Spinal cord (tissue), 10 donors: Measurements from ENCODE around the gene OR2A42. TPM values are rescaled to one million over a fixed set of nuclear protein-coding genes. Genes with fewer than 3 reads are reported as not detected.
"Not testable (repeated sequence)": the region's sequence is repeated elsewhere in the genome, so short reads cannot be mapped to it uniquely, and the experiment has no call there.

Source experiments
- DNase-seq, 6 donors: peaks; one replicate each; pipeline versions ENCODE4 v3.0.0 to v3.0.0-alpha.2; 2013 to 2015; ENCODE audit warnings: low spot score in 6 of 6, low read depth in 4 of 6
- H3K27ac ChIP-seq: one replicate; pipeline ENCODE4 v1.5.1; 2013; ENCODE audit warnings: low read depth, low read length, control low read depth
- H3K27me3 ChIP-seq: one replicate; pipeline ENCODE4 v1.6.1; 2013; ENCODE audit warnings: low read length; ENCODE audit not compliant: control insufficient read depth, insufficient read depth
- H3K36me3 ChIP-seq: one replicate; pipeline ENCODE4 v1.6.1; 2013; ENCODE audit warnings: low read length; ENCODE audit not compliant: control insufficient read depth, insufficient read depth
- H3K4me1 ChIP-seq: one replicate; pipeline ENCODE4 v1.6.1; 2013; ENCODE audit warnings: low read length; ENCODE audit not compliant: control insufficient read depth, insufficient read depth
- H3K4me3 ChIP-seq: one replicate; pipeline ENCODE4 v1.5.1; 2013; ENCODE audit warnings: low read depth, low read length, control low read depth
- H3K9me3 ChIP-seq: one replicate; pipeline ENCODE4 v1.6.1; 2013; ENCODE audit warnings: low read length; ENCODE audit not compliant: control insufficient read depth, insufficient read depth
- WGBS: methylation state at CpG from one replicate; pipeline ENCODE4 v1.1.5; 2013; ENCODE audit warnings: missing lambda C conversion rate; ENCODE audit not compliant: insufficient coverage; 5-methylcytosine and 5-hydroxymethylcytosine counted together
- polyA plus RNA-seq, 2 donors: library from polyadenylated mRNA; unstranded; fragments of 120-200 nt; gene quantifications; one replicate each; pipeline ENCODE4 v1.2.1, GENCODE V29; 2013; ENCODE audit not compliant: insufficient read length in 2 of 2
- total RNA-seq, 2 donors: library from RNA; depleted of rRNA in 1 of 2; stranded (reverse); fragments of 120-200 nt in 1 of 2; fragments of >200 nt in 1 of 2; gene quantifications; one replicate each; pipeline versions ENCODE4 v1.2.3 to v1.2.4, GENCODE V29; 2013 to 2014
- donor health status: healthy.

OR2A42 gene
- total and polyA plus RNA-seq, 4 donors, result 0.06 to 0.45 (median 0.11) TPM

GRCh38 chr7:144228810-144229209 lies 10.6 kb downstream of the OR2A42 start:
- H3K27me3 ChIP-seq, H3K4me3 ChIP-seq, DNase-seq, H3K9me3 ChIP-seq, H3K36me3 ChIP-seq, H3K4me1 ChIP-seq, H3K27ac ChIP-seq: not testable (repeated sequence)
- no CpG with 5 or more reads among the region's 3 CpGs for WGBS

DNA sequence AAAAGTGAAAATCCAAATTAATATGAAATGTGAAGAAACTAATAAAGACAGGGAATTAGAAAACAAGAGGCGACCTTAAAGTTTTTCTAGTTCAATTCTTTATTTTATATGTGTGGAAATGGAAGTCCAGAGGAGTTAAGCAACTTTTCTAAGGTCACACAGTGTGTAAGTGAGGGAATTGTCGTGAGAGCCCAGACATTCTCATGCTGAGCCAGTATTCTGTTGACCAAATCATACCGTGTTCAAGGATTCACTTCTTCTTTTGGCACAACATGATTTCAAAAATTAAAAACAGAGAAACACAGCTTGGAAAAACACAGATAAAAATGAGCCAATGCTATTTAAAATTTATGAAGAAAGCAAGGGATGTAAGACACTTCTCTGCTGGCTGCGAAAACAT lies 12.5 kb downstream of the OR2A42 start:
- no CpG with 5 or more reads among the region's 4 CpGs for WGBS
- H3K4me1 ChIP-seq, H3K4me3 ChIP-seq, H3K27ac ChIP-seq, H3K9me3 ChIP-seq, H3K36me3 ChIP-seq, H3K27me3 ChIP-seq: not testable (repeated sequence)
- DNase-seq, result peak in 1 of 6 donors; percentile 1

GRCh38 chr7:144223675-144224074 lies 15.7 kb downstream of the OR2A42 start:
- not testable (repeated sequence) for H3K27ac ChIP-seq, H3K9me3 ChIP-seq, H3K36me3 ChIP-seq, H3K27me3 ChIP-seq, H3K4me3 ChIP-seq, DNase-seq, H3K4me1 ChIP-seq

GRCh38 chr7:144220531-144220930 lies 18.9 kb downstream of the OR2A42 start:
- not testable (repeated sequence) for H3K27ac ChIP-seq, H3K4me3 ChIP-seq, H3K27me3 ChIP-seq, H3K4me1 ChIP-seq, H3K9me3 ChIP-seq, H3K36me3 ChIP-seq, DNase-seq

DNA sequence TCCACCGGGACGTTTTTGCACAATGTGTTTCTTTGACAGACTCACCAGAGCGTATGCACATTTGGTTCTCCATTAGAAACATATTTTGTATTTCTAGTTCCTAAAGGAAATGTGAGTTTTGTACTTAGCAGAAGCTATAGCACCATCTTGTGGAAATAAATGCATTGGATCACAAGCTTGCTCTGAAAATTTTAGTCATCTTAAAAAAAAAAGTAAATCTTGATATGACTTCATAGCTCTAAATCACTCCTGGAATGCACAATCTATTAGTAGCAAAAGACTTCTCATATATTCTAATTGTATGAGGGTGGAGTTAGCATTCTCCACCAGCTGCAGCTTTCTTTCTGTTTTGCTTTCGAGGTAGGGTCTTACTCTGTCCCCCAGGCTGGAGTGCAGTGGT lies 20.3 kb downstream of the OR2A42 start:
- no CpG with 5 or more reads among the region's 4 CpGs for WGBS
- not testable (repeated sequence) for H3K27ac ChIP-seq, H3K4me1 ChIP-seq, H3K36me3 ChIP-seq, DNase-seq, H3K9me3 ChIP-seq, H3K27me3 ChIP-seq, H3K4me3 ChIP-seq

- not testable (repeated sequence) for H3K36me3 ChIP-seq, H3K9me3 ChIP-seq, DNase-seq, H3K4me3 ChIP-seq, H3K27me3 ChIP-seq, H3K4me1 ChIP-seq, H3K27ac ChIP-seq
- WGBS, result no CpG with 5 or more reads among the region's 1 CpG
These were observed 20.8 kb downstream of the OR2A42 start for GRCh38 chr7:144218581-144218980.

GRCh38 chr7:144217200-144217599 lies 22.2 kb downstream of the OR2A42 start:
- not testable (repeated sequence) for H3K4me3 ChIP-seq, H3K27ac ChIP-seq, H3K9me3 ChIP-seq, H3K36me3 ChIP-seq, H3K4me1 ChIP-seq, H3K27me3 ChIP-seq, DNase-seq

DNA sequence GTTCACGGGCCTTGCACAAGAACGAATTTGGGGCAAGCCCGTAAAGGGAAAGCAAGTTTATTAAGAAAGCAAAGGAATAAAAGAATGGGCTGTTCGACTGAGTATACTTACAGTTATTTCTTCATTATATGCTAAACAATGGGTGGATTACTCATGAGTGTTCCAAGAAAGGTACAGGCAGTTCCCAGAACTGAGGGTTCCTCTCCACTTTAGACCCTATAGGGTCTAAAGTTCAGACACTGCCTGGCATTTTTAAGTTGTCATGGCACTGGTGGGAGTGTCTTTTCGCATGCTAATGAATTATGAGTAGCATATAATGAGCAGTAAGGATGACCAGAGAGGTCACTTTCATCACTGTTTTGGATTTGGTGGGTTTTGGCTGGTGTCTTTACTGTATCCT lies 34.1 kb downstream of the OR2A42 start:
- not testable (repeated sequence) for H3K36me3 ChIP-seq, H3K4me3 ChIP-seq, DNase-seq, H3K4me1 ChIP-seq, H3K9me3 ChIP-seq, H3K27me3 ChIP-seq, H3K27ac ChIP-seq
- no CpG with 5 or more reads among the region's 5 CpGs for WGBS

DNA sequence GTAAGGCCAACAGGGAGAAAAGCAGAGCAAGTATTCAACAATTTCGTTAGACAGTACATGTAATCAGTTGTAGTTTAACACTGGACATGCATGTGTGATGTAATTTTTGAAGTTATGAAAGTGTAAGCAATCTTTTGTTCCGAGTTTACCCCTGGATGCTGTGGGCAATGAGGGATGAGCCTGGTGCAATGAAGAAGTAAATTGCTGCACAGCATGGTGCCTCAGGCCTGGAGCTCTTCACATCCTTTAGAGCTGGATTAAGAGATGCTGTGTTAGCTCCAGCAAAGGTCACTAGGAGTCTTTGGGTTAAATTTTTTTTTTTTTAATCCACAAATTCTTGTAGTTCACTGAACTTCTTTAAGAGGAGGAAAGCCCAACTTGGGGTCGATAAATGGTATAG lies 36.3 kb downstream of the OR2A42 start:
- H3K36me3 ChIP-seq, H3K27ac ChIP-seq, H3K4me1 ChIP-seq, H3K27me3 ChIP-seq, H3K9me3 ChIP-seq, H3K4me3 ChIP-seq, DNase-seq: not testable (repeated sequence)
- WGBS, result no CpG with 5 or more reads among the region's 3 CpGs

DNA sequence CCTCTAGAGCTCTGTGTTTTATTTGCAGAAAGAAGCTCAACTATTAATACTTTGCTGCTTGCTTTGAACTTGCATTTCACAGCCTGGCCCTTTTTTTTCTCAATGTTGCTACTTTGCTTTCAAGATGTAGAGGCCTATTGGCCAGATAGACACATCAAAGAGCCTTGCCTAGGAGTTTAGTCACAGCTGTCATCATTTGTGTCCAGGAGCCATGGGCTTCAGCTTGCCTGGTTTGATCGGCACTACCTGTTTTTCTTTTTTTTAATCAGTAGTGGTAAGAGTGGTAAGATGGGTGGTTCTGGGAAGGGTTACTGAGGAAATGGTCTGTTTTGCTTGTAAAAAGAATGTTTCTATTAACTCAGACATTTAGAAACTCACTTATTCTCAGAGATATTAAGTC lies 37.4 kb downstream of the OR2A42 start:
- H3K4me3 ChIP-seq, H3K36me3 ChIP-seq, DNase-seq, H3K27ac ChIP-seq, H3K4me1 ChIP-seq, H3K27me3 ChIP-seq, H3K9me3 ChIP-seq: not testable (repeated sequence)
- WGBS, result no CpG with 5 or more reads among the region's 1 CpG

DNA sequence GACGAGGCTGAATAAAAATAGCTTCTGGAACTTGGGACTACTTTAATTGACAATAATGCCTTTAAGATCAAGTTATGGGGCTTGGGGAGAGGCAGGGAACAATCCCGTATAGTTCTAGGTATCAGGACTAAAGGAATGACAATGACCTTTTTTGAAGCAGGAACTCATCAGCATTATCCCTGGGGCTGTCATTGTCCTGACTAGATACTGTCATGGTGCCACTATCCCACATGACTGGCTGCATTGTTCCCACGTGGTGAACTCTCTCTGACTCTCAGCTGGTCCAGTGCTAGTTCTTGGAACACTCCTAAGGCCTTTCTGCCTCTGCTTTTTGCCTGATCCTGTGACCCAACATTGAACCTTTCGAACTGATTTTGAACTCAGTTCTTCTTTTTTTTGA lies 40.5 kb downstream of the OR2A42 start:
- not testable (repeated sequence) for DNase-seq, H3K4me1 ChIP-seq, H3K9me3 ChIP-seq, H3K27me3 ChIP-seq, H3K4me3 ChIP-seq, H3K27ac ChIP-seq, H3K36me3 ChIP-seq
- WGBS, result no CpG with 5 or more reads among the region's 4 CpGs
